Kidney epithelial cell (primary cell): Measurements from ENCODE around the gene MCM10. TPM values are rescaled to one million over a fixed set of nuclear protein-coding genes. Genes with fewer than 3 reads are reported as not detected.

ENCODE experiments used
- DNase-seq: peaks from one replicate; pipeline ENCODE4 v3.0.0-alpha.2; 2010; ENCODE audit warnings: low read depth
- H3K27me3 ChIP-seq: 2 replicates; pipeline ENCODE4 v1.6.0; 2011; ENCODE audit warnings: low read length; ENCODE audit not compliant: control insufficient read depth, insufficient read depth
- H3K36me3 ChIP-seq: 2 replicates; pipeline ENCODE4 v1.5.1; 2011; ENCODE audit warnings: low read length; ENCODE audit not compliant: control insufficient read depth, insufficient read depth
- H3K4me3 ChIP-seq: 2 replicates; pipeline ENCODE4 v1.5.1; 2011; ENCODE audit warnings: low read depth, mild to moderate bottlenecking, control low read depth, low read length
- CTCF ChIP-seq: IDR thresholded peaks from 2 replicates; pipeline ENCODE4 v1.5.1; 2011; ENCODE audit warnings: mild to moderate bottlenecking, moderate library complexity, low read length, control low read depth, inconsistent platforms; ENCODE audit not compliant: insufficient read depth, poor library complexity, severe bottlenecking
- total RNA-seq: library from RNA; depleted of rRNA; stranded (reverse); fragments of >200 nt; gene quantifications from 2 replicates; pipeline ENCODE4 v1.2.3, GENCODE V29; 2015

Gene MCM10
- total RNA-seq, result 2.4 and 2.8 TPM in 2 replicates

- DNase-seq, result peak; percentile 98
- TF ChIP-seq CTCF, result peak; percentile 87
- Histone ChIP-seq H3K36me3 (no peaks in the 10 kb centered on the region), H3K4me3 (peak within 1 kb of the TSS; percentile 77), H3K27me3 (no peaks in the 10 kb centered on the region)
Observed at GRCh38 chr10:13160934-13161856, at the start of gene MCM10. MCM10 (plus strand) TSS chr10:13161558; CDS start chr10:13164203, 2,645 bp downstream.

GRCh38 chr10:13113544-13113943, 47.8 kb upstream of the MCM10 start:
- no peak for TF ChIP-seq CTCF
- no peak for DNase-seq
- Histone ChIP-seq H3K27me3 (no peaks in the 10 kb centered on the region), H3K36me3 (peaks cover 6% of the 10 kb centered on the region), H3K4me3 (no peak overlapping the region)

GRCh38 chr10:13115832-13116803, 45.2 kb upstream of the MCM10 start:
- TF ChIP-seq CTCF, result no peak
- peaks cover 4% of the 10 kb centered on the region for H3K36me3 ChIP-seq

DNA sequence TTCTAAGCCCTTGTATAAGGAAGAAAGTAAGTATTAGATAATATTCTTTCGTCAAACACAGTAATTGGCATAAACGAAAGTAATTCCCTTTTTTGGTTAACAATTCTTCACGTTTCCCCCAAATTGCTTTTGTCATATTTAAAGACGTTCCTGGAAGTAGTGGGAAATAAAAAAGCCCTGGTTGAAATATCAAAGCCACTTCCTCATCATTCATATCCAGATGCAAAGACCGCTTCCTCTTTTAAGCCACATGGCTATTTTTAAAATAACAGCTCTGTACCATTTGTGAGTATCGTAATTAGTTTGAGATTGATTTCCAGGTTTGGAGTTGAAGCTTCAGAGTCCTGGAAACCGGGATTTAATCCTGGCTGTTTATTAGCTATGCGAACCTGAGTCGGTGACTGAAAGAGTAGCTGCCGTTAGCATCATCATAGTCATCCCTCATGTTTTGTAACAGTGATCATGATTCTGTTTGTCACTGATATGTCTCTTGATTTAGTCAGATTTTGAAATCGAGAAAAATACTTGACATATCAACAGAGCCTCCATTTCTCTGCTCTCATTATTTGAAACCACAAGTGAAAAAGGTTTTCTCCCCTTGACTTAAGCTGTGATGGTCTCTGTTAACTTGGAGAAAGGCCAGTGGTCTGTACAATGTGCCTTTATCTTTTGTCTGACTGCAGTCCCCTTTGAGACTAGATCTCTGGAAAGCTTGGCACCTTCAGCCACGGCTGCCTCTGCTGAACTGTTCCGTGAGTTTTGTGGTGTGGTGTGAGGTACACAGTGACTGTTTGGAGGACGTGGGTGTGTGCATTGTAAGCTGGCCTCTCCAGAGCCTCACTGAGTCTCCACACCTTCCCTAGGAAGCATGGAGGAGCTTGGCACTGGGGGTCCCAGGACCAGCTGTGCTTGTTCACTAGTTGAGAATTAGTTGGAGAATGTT, 43.2 kb upstream of the MCM10 start:
- DNase-seq, result no peak
- Histone ChIP-seq H3K36me3 (peaks cover 4% of the 10 kb centered on the region), H3K27me3 (no peaks in the 10 kb centered on the region), H3K4me3 (no peak overlapping the region)
- TF ChIP-seq CTCF, result no peak

More at GRCh38 chr10:13115832-13116803, 45.2 kb upstream of the MCM10 start:
- Histone ChIP-seq H3K4me3 (no peak overlapping the region), H3K27me3 (no peaks in the 10 kb centered on the region)
- no peak for DNase-seq

DNA sequence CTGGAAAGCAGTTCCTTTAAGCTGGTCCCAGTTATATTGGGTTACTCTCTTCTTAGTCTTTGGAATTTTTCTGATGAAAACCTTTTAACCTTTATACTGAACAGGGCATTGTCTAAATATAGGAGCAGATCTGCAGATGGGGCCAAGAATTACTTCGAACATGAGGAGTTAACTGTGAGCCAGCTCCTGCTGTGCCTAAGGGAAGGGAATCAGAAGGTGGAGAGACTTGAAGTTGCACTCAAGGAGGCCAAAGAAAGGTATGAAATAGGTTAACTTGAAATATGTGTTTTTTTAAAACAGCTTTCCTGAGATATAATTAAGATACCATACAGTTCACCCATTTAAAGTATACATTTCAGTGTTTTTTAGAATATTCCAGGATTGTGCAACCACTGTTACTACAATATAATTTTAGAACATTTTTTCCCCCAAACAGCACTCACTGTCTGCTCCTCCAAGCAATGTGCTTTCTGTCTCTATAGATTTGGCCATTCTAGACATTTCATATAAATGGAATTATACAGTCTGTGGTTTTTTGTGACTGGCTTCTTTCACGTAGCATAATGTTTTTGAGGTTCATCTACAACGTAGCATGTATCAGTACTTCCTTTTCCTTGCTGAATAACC, 42.5 kb upstream of the MCM10 start:
- Histone ChIP-seq H3K36me3 (peaks cover 3% of the 10 kb centered on the region), H3K4me3 (no peak overlapping the region), H3K27me3 (no peaks in the 10 kb centered on the region)
- TF ChIP-seq CTCF, result no peak
- DNase-seq, result no peak
